GM11168 (cell line): ENCODE results near the gene SH3BP2.

Experiments used
- in situ Hi-C: fragments of 300-500 bp; cut with MboI; formaldehyde crosslinking; loops from one replicate; pipeline ENCODE4 v1.12.0; 2022; ENCODE audit warnings: low sequenced_read_pairs; ENCODE audit not compliant: unreplicated experiment

The SH3BP2 gene

DNA sequence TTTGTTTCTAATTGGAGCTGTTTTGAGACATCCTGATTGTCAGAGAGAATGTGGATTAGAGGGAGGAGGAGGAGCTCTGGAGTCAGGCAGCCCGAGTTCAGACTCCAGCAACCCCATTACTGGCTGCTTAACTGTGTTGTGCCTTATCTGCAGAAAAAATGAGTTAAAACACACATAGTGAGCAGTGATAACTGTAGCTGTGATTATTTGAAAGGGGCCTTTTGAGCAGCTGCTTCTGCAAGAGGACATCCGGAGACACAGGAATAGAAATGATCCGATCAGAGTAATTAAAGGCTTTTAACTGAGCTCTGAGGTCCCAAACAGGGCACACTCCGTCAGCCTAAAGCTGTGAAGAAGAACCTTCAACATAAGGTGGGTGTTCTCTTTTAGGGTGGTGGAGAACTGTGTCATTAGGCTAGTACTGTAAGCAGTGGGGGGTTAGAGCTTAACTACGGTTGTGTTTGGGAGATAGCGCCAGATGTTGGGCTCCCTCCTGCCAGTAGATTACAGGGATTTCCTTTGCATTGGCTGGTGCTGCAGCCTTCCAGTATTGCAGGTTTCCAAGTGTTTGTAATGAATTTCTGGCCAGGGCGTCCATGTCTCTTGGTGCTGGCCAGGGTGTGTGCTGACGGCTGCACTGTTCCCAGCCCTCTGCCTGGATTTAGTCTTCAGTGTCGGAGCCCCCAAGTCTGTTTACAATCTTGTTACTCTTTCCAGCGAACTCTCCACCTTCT, 75.0 kb downstream of the SH3BP2 start:
- in situ Hi-C loops, result no loop called here

DNA sequence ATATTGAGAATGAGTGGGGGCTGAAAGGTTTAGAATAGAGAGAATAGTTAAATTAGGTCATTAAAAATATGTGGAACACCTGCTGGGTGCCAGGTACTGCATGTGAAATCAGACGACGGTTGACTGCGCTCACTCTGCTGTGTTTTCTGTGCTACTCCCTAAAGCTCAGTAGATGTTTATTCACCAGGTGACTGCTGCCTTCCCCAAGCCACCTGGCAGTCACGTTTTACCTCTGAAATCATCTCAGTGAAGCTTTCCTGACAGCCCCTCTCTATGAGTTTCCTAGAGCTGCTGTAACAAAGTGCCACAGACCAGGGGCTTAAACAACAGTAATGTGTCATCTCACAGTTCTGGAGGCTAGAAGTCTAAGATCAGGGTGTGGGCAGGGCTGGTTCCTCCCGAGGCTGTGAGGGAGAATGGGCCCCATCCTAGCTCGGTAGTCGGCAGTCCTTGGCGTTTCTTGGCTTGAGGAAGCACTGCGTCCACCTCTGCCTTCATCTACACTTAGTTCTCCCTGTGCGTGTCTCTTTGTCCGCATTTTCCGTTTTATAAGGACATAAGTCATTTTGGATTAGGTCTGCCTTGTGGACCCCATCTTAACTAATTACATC, 76.1 kb downstream of the SH3BP2 start:
- in situ Hi-C loops, result no loop called here

DNA sequence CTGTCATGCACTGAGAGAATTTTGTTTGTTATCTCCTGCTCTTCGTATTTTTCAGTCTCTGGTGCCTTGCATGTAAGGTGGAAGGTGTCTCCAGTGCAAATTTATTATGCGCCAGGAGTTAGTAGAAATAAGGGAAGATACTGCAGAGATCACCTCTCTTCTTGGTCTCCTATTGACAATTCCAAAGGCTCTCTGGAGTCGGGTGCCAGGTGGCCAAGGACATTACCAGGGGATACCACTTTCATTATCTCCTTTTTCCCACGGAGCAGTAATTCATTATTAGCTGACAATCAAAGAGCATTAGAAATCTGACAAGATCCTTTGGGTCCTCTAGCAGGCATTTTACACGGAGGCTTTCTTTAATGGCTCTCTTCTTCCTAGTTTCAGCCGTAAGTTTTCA, 76.8 kb downstream of the SH3BP2 start:
- in situ Hi-C loops, result no loop called here

DNA sequence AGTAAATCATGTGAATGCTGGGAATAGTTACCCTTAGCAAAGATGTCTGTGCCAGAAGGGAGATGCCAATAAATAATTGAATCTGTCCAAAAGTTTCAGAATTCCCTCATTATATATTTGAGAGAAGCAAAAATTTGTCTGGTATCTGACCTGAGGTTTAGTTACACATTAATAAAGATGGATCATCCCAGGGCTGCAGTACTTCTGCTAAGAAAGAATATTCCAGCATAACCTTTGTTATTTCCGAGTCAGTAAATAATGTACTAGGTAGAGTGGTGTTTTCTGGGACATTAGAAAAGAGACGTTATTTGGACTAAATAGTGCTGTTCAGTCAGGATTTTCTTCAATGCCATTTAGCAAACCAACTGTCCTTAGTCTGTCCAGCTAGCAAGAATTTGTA, 77.2 kb downstream of the SH3BP2 start:
- in situ Hi-C loops, result no loop called here

DNA sequence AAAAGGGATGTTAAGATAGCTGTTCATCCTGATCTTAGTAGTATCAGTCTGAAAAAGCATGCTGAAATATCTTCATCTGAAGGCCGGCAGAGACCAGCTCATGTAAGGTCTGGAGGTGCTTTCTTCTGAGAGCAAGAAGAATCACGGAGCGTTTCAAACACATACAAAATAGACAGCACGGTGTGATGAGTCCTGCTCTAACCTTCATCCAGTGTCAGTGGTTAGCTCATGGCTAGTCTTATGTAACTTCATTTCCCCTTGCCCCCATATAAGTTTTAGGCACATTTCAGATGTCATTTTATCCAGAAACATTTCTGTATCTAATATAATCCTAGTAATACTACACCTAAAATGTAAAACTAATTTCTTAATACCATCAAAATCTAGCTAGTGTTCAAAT, 78.6 kb downstream of the SH3BP2 start:
- in situ Hi-C loops, result no loop called here

DNA sequence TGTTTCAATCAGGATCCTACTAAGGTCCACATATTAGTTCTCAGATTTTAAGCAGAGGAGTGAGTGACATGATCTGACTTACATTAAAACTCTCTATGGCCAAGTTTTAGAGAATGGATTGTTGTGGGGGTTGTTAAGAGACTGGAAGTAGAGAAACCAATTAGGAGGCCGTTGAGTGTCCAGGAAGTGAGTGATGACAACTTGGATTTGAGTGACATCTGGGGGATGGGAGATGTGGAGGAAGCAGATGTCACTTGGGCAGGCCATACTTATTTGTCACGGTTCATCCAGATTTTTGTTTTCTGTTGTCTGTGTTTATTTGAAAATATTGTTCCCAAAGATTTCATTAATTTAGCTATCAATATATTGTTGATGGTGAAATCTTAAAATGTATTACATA, 79.0 kb downstream of the SH3BP2 start:
- in situ Hi-C loops, result no loop called here

DNA sequence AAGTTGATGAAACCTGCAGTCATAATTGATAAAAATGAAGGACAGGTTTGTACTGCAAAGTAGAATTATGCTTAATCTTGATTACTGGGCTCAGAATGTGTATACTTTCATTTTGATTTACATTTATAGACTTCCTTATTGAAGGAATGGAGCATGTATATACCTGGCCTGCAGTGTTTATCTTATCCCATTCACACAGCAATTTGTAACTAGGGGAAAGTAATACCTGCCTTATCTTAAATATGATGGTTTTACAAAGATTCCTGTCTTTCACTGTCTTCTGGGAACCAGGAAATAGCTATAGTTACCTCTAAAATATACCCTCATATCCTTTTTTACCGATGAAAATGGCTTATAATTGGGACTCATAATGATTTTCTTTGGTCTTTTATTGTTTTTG, 80.4 kb downstream of the SH3BP2 start:
- in situ Hi-C loops, result no loop called here

DNA sequence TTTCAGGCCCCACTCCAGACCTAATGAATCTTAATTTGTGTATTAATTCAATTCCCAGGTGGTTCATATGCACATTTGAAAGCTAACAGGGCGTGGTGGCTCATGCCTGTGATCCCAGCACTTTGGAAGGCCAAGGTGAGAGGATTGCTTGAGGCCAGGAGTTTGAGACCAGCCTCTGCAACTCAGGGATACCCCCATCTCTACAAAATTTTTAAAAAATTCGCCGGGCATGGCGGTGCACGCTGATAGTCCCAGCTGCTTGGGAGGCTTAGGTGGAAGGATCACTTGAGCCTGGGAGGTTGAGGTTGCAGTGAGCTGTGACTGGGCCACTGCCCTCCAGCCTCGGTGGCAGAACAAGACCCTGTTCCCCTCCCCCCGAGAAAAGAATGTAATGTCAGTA, 82.0 kb downstream of the SH3BP2 start:
- in situ Hi-C loops, result no loop called here

DNA sequence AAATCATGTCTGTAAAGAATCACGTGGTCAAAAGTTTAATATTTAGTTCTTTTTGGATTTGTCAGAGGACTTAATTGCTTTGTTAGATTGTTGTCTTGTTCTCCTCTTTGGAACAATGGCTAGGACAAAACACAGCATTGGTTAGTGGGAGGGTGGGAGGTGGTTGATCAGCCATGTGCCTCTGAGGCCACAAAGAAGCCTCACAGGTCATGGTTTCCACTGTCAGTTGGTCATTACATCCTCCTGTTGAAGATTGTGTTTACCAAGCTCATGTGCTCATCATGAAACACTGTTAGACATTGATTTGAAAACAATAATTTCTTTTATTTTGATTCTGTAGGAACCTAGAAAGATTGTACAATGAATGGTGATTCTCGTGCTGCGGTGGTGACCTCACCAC, 82.7 kb downstream of the SH3BP2 start:
- in situ Hi-C loops, result no loop called here

DNA sequence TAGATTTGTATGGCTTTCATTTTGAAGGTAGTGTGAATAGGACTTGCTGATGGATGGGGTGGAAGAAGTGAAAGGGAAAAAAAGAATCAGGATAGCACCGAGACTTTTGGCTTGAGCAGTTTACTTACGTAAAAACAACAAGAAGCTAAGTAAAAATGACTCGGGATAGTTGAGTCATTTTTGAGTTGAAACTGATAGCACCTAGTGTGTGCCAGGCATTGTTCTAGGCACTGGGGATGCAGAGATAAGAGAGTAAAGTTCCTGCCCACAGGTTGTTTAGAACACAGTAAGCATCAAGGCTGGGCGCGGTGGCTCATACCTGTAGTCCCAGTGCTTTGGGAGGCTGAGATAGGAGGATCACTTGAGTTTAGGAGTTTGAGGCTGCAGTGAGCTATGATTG, 85.5 kb downstream of the SH3BP2 start:
- in situ Hi-C loops, result no loop called here

DNA sequence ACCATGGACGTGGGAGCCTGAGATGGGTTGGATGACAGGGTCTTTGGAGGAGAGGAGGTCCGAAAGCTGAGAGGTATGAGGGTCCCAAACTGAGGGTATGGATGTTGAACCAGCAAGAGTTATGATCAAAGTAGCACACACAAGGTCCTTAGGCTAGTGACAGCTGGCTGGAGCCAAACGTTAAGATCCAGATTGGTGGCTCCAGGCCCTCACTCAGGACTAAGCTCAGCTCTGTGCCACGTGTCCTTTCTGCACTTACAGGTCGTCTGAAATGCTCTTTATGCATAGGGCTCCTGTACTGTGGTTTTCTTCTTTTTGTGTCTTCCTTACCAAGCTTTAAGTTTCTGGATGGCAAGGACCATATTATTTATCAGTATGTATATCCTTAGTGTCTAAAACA, 86.1 kb downstream of the SH3BP2 start:
- in situ Hi-C loops, result no loop called here

DNA sequence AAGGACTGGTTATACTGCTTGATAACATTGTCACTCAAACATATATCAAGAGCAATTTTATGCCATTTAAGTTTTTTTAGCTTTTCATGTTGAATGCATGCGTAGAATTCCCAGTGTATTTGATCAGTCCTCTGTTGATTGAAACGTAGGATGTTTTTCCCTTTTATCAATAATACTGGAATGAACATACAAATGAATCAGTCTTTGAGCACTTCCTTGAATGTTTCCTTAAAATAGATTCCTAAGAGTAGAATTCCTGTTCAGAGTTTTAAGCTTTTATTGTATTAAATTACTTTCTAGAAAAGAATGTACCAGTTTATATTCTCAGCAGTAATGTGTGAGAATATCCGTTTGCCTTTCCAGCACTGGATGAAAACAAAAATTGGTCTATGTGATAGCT, 88.5 kb downstream of the SH3BP2 start:
- in situ Hi-C loops, result no loop called here

DNA sequence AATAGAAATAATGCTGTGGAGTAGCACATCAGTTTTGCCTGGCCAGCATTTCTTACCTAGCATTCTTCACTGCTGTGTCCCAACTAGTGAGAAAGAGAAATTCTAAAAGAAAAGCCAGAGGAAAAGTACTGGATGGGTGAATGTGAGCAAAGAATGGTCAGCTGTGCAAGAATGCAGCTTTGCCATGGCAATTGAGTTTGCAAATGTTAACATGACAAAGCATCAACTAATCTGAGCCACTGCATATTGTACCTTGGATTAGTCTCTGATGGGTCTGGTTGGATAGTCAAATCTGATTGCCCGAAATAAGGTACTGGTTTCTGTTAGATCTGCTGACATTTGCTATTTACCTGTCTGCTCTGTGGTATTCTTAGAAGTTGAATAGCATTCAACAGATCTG, 89.5 kb downstream of the SH3BP2 start:
- in situ Hi-C loops, result no loop called here

DNA sequence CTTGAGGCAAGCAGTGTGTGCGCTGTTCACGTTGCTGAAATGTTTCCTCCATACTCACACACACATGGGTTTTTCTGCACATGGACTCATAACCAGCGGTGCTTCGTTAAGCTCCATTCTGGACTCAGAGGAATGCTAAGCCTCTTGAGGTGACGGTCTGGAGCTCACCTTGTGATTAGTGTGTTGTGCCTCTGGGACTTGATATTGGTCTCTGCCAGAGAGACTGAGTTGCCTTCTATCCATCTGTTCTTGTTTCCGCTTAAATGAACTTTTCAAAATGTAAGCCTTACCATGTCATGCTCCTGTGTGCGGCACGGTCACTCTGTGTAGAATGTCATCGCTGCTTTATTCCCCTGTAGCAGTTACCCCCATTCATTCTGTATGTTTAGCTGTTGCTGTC, 93.3 kb downstream of the SH3BP2 start:
- in situ Hi-C loops, result no loop called here

DNA sequence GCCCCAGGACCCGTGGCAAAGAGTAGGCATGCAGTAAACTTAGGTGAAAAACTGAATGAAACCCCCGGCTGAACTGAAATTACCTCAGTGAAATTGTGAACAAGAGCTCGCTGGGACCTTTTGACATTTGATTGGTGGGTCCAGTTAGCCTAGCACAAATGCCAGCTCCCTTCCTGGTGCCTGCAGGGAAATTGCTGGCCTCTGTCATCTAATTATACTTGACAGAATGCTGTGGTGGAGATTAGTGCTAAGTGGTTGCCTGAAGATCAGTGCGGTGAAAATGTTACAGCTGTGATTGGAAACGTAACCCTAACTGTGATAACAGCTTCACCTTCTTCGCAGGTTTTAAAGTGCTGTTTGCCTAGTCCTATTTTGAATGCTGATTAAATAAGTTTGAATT, 93.7 kb downstream of the SH3BP2 start:
- in situ Hi-C loops, result no loop called here

DNA sequence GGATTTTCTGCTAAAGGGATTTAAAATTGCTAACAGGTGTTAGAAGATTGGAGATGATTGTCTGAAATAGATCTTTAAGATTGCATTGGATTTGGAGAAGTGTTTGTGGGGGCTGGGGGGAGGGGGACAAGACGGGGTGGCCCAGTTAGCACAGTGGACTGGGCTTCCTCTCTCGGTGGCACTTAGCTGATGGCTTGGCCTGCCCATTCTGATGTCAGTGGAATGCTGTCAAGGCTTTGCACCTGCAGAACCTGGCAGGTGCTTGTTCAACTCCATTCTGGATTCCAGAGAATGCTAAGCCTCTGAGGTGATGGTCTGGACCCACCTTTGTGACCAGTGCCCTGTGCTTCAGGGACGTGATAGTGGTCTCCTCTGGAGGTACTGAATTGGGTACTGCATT, 94.5 kb downstream of the SH3BP2 start:
- in situ Hi-C loops, result no loop called here

DNA sequence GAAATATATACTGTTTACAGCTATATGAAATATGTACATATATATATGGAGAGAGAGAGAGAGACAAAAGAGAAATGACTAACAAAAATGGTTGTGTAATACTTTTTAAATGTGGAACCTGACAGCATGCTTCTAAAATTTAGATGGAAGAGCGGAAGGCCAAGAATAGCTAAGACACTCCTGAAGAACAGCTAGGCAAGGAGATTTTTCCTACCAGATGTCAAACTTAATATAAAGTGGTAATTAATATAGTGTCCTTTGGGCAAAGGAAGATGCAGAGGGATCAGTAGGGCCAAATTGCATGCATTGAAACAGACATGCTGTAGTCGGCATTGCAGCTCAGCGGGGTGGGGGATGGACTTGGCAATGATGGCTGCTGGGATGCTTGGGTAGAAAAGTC, 96.0 kb downstream of the SH3BP2 start:
- in situ Hi-C loops, result no loop called here
